SK-N-SH (cell line): Measurements from ENCODE around the gene TAS2R41. TPM values are rescaled to one million over a fixed set of nuclear protein-coding genes. Genes with fewer than 3 reads are reported as not detected.

ENCODE experiments used
- CTCF ChIA-PET: fragments of 300-600, 350-600 bp; formaldehyde crosslinking; extraction: SDS; loops from one replicate; lab custom pipeline; 2021; lab: Yijun Ruan, JAX
- POLR2A ChIA-PET: fragments of 350-600 bp; sonication (Branson Sonifier 250); formaldehyde crosslinking; extraction: SDS; loops from one replicate; lab custom pipeline; 2020; ENCODE audit warnings: antibody characterized with exemption, inconsistent platforms; lab: Yijun Ruan, JAX
- DNase-seq: peaks from one replicate; pipeline ENCODE4 v3.0.0; 2012
- H2AFZ ChIP-seq: fragments of 200-600 bp; sonication (generic); 2 replicates; pipeline ENCODE4 v1.8.1; 2016; ENCODE audit warnings: antibody characterized with exemption, mild to moderate bottlenecking, low read depth
- H3F3A ChIP-seq: fragments of 200-600 bp; sonication (generic); replicated peaks from 2 replicates; pipeline ENCODE3; 2016; ENCODE audit warnings: antibody characterized with exemption, mild to moderate bottlenecking; ENCODE audit not compliant: insufficient read depth
- H3K27ac ChIP-seq, 2 experiments: fragments of 200-500 bp in 1 of 2; fragments of 200-600 bp in 1 of 2; sonication (Bioruptor generic) in 1 of 2; sonication (generic), shearing (Covaris generic) in 1 of 2; 2 replicates each; pipeline versions ENCODE4 v1.5.1 to v1.6.1; 2014 to 2016; ENCODE audit warnings: low read depth in 2 of 2, inconsistent platforms in 1 of 2, low read length in 1 of 2, mild to moderate bottlenecking in 1 of 2, mixed read lengths in 1 of 2
- H3K27me3 ChIP-seq: fragments of 200-600 bp; sonication (generic), shearing (Covaris generic); 2 replicates; pipeline ENCODE4 v1.6.1; 2016; ENCODE audit warnings: mixed run types; ENCODE audit not compliant: insufficient read depth
- H3K36me3 ChIP-seq, 2 experiments: fragments of 200-500 bp in 1 of 2; fragments of 200-600 bp in 1 of 2; sonication (Bioruptor generic) in 1 of 2; sonication (generic) in 1 of 2; replicated peaks in 1 of 2; 2 replicates each; pipeline versions ENCODE3 to v1.5.1; 2014 to 2016; ENCODE audit warnings: low read length in 1 of 2, mild to moderate bottlenecking in 1 of 2; ENCODE audit not compliant: insufficient read depth in 2 of 2, control insufficient read depth in 1 of 2
- H3K4me1 ChIP-seq, 2 experiments: fragments of 200-500 bp in 1 of 2; fragments of 200-600 bp in 1 of 2; sonication (Bioruptor generic) in 1 of 2; sonication (generic), shearing (Covaris generic) in 1 of 2; 2 replicates each; pipeline versions ENCODE4 v1.5.1 to v1.6.1; 2014 to 2016; ENCODE audit warnings: low read depth in 1 of 2, low read length in 1 of 2, mixed run types in 1 of 2; ENCODE audit not compliant: insufficient read depth in 2 of 2, control insufficient read depth in 1 of 2
- H3K4me2 ChIP-seq: fragments of 200-600 bp; sonication (generic), shearing (Covaris generic); 2 replicates; pipeline ENCODE4 v1.6.1; 2017; ENCODE audit warnings: mixed run types
- H3K4me3 ChIP-seq, 2 experiments: fragments of 200-500 bp in 1 of 2; fragments of 200-600 bp in 1 of 2; sonication (Bioruptor generic) in 1 of 2; sonication (generic), shearing (Covaris generic) in 1 of 2; 2 replicates each; pipeline versions ENCODE4 v1.5.1 to v1.8.1; 2014 to 2016; ENCODE audit warnings: low read depth in 2 of 2, inconsistent platforms in 1 of 2, low read length in 1 of 2, mild to moderate bottlenecking in 1 of 2, mixed read lengths in 1 of 2, moderate library complexity in 1 of 2
- H3K79me2 ChIP-seq: fragments of 200-600 bp; sonication (generic); 2 replicates; pipeline ENCODE4 v1.8.1; 2017; ENCODE audit warnings: mild to moderate bottlenecking; ENCODE audit not compliant: insufficient read depth
- H3K9ac ChIP-seq: fragments of 200-600 bp; sonication (generic); 2 replicates; pipeline ENCODE4 v1.6.1; 2017; ENCODE audit warnings: mixed run types
- H3K9me2 ChIP-seq: fragments of 200-600 bp; sonication (generic); 2 replicates; pipeline ENCODE4 v1.6.1; 2017; ENCODE audit warnings: mixed run types
- H3K9me3 ChIP-seq: fragments of 200-600 bp; sonication (generic); 2 replicates; pipeline ENCODE4 v1.6.1; 2017; ENCODE audit warnings: mixed run types, mild to moderate bottlenecking, moderate library complexity
- H4K20me1 ChIP-seq: fragments of 200-600 bp; sonication (generic); 2 replicates; pipeline ENCODE4 v1.6.1; 2017; ENCODE audit warnings: mild to moderate bottlenecking, mixed run types; ENCODE audit not compliant: insufficient read depth
- CHD2 ChIP-seq: fragments of 150-350 bp; IDR thresholded peaks from 2 replicates; pipeline ENCODE4 v1.6.1; 2018; ENCODE audit warnings: low read length; ENCODE audit not compliant: partially characterized antibody
- ELF1 ChIP-seq: IDR thresholded peaks from 2 replicates; pipeline ENCODE4 v1.4.0; 2012
- EP300 ChIP-seq, 2 experiments: IDR thresholded peaks; 2 replicates each; pipeline versions ENCODE4 v1.4.0 to v1.6.1; 2012; ENCODE audit warnings: borderline replicate concordance in 1 of 2, low read depth in 1 of 2, low read length in 1 of 2
- EZH2phosphoT487 ChIP-seq: fragments of 200-600 bp; sonication (generic); IDR thresholded peaks from 2 replicates; pipeline ENCODE4 v1.6.1; 2017; ENCODE audit warnings: low read depth, mixed run types, mild to moderate bottlenecking, antibody characterized with exemption, moderate library complexity, borderline replicate concordance
- FOSL2 ChIP-seq: IDR thresholded peaks from 2 replicates; pipeline ENCODE4 v1.4.0; 2012; ENCODE audit warnings: low read depth, mild to moderate bottlenecking, moderate library complexity, borderline replicate concordance
- FOXM1 ChIP-seq: IDR thresholded peaks from 2 replicates; pipeline ENCODE4 v1.4.0; 2012; ENCODE audit warnings: low read depth, mild to moderate bottlenecking
- GATA2 ChIP-seq: sonication (generic); formaldehyde crosslinking; IDR thresholded peaks from 2 replicates; pipeline ENCODE4 v1.5.0; 2020; ENCODE audit warnings: mild to moderate bottlenecking, missing genetic modification reagents
- MXI1 ChIP-seq: IDR thresholded peaks from 2 replicates; pipeline ENCODE4 v1.6.1; 2012; ENCODE audit warnings: mild to moderate bottlenecking, low read depth, low read length, improper control_type of control experiment
- NFIC ChIP-seq: IDR thresholded peaks from 2 replicates; pipeline ENCODE4 v1.4.0; 2012; ENCODE audit warnings: borderline replicate concordance
- RCOR1 ChIP-seq: fragments of 150-350 bp; IDR thresholded peaks from 2 replicates; pipeline ENCODE4 v1.6.1; 2017; ENCODE audit warnings: antibody characterized with exemption, low read length
- RFX5 ChIP-seq: IDR thresholded peaks from 2 replicates; pipeline ENCODE4 v1.6.1; 2012; ENCODE audit warnings: mild to moderate bottlenecking, improper control_type of control experiment, low read length
- SMC3 ChIP-seq: IDR thresholded peaks from 2 replicates; pipeline ENCODE4 v1.6.1; 2012; ENCODE audit warnings: low read depth, low read length, improper control_type of control experiment
- TAF1 ChIP-seq: IDR thresholded peaks from 2 replicates; pipeline ENCODE4 v1.6.1; 2012; ENCODE audit warnings: low read depth, mild to moderate bottlenecking, low read length, moderate library complexity, borderline replicate concordance
- TCF12 ChIP-seq: IDR thresholded peaks from 2 replicates; pipeline ENCODE4 v1.4.0; 2012
- WGBS: methylation state at CpG from one replicate; pipeline ENCODE4 v1.1.6; 2017; ENCODE audit warnings: low lambda C conversion rate; 5-methylcytosine and 5-hydroxymethylcytosine counted together
- polyA plus RNA-seq, 3 experiments: library from polyadenylated mRNA; depleted of rRNA; stranded (reverse); fragments of >200 nt; gene quantifications; 2 replicates each; pipeline ENCODE4 v1.2.3, GENCODE V29; 2012
- TF ChIP-seq, protein P1 (sequence below): IDR thresholded peaks from 2 replicates; pipeline ENCODE4 v1.4.0; 2012; ENCODE audit warnings: low read depth
- TF ChIP-seq, protein P2 (sequence below): fragments of 200-600 bp; sonication (generic); IDR thresholded peaks from 2 replicates; pipeline ENCODE4 v1.6.1; 2017; ENCODE audit warnings: antibody characterized with exemption, mild to moderate bottlenecking, moderate library complexity
- TF ChIP-seq, protein P3 (sequence below): IDR thresholded peaks from 2 replicates; pipeline ENCODE4 v1.4.0; 2012; ENCODE audit warnings: low read depth, borderline replicate concordance

The TAS2R41 gene
- polyA plus RNA-seq, 1 of the 3 experiments (the other 2 are of a cell fraction) = not detected

DNA sequence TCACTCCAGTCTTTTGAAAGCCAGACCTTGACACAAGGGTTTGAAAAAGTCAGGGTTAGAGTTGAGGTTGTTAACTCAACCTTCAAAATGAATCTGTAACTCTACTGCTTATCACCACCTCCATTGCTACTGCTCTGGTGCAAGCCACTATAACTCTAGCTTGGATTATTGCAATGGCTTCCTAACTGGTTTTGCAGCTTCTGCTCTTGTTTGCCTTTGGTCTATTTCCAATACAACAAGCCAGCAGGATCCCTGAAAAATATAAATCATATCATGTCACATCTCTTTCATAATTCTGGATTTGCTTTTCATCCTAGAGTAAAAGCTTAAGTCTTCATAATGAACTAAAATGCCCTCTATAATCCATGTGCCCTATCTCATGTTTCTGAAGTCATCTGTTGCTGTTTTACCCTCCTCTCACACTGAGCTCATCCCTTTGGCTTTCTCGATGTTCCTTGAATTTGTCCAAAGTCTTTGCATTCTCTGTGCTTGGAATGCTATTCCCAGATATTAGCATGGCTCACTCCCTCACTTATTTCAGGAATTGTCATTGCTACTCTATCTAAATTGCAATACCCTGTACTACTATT lies 23.5 kb upstream of the TAS2R41 start:
- peaks cover 67% of the 10 kb centered on the region for H3F3A ChIP-seq
- H3K27ac ChIP-seq = peak overlapping the region in 1 of 2 experiments; percentile 92; a peak in 3 of 4 replicates
- H3K4me3 ChIP-seq = no peak overlapping the region
- peak overlapping the region; percentile 14; the same call in 1 of the 2 replicates for H3K4me2 ChIP-seq
- ChIA-PET CTCF (interaction anchor here (0.6 to 1.7 kb wide), 4 partner anchors 21 to 1068 kb away, joined by 3 to 4 read pairs (median 4); no protein-coding TSS in a partner anchor), POLR2A (no interaction called here)
- no peaks in the 10 kb centered on the region for H3K9me3 ChIP-seq
- no peaks in the 10 kb centered on the region for H3K36me3 ChIP-seq
- no peaks in the 10 kb centered on the region for H3K27me3 ChIP-seq
- no peaks in the 10 kb centered on the region for H3K79me2 ChIP-seq
- 0% methylated on average over 1 of the region's 1 CpG for WGBS
- H3K9ac ChIP-seq = no peak overlapping the region
- H2AFZ ChIP-seq = peak overlapping the region; percentile 53; the same call in 1 of the 2 replicates
- H3K4me1 ChIP-seq = peaks cover 0 to 48% of the 10 kb centered on the region in 2 experiments; a peak in 3 of 4 replicates
- no peak for DNase-seq
- no peaks in the 10 kb centered on the region for H3K9me2 ChIP-seq
- no peaks in the 10 kb centered on the region for H4K20me1 ChIP-seq
- TF ChIP-seq FOSL2 (peak; percentile 20; the same call in 1 of the 2 replicates), TCF12 (peak; percentile 51), CHD2 (no peak), NFIC (peak; percentile 20; the same call in 1 of the 2 replicates)
- TF ChIP-seq, protein P1, sequence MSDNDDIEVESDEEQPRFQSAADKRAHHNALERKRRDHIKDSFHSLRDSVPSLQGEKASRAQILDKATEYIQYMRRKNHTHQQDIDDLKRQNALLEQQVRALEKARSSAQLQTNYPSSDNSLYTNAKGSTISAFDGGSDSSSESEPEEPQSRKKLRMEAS = peak; percentile 49; the same call in 1 of the 2 replicates
- TF ChIP-seq, all 33 proteins: peak for 4

- peaks cover 68% of the 10 kb centered on the region for H3F3A ChIP-seq
- CTCF ChIA-PET = no interaction called here
- peak overlapping the region; percentile 44 for H2AFZ ChIP-seq
- peak overlapping the region; percentile 61 for H3K4me2 ChIP-seq
- H3K27ac ChIP-seq = peak overlapping the region in 1 of 2 experiments; percentile 92; a peak in 2 of 4 replicates
- H3K36me3 ChIP-seq = no peaks in the 10 kb centered on the region
- H3K4me1 ChIP-seq = peaks cover 0 to 48% of the 10 kb centered on the region in 2 experiments; a peak in 3 of 4 replicates
- WGBS = 29% methylated on average over 2 of the region's 2 CpGs
- POLR2A ChIA-PET = no interaction called here
- H4K20me1 ChIP-seq = no peaks in the 10 kb centered on the region
- H3K4me3 ChIP-seq = no peak overlapping the region
- no peak for DNase-seq
- H3K9me2 ChIP-seq = no peaks in the 10 kb centered on the region
- no peaks in the 10 kb centered on the region for H3K27me3 ChIP-seq
- peak overlapping the region; percentile 64; the same call in 1 of the 2 replicates for H3K9ac ChIP-seq
- no peaks in the 10 kb centered on the region for H3K79me2 ChIP-seq
- no peak for TF ChIP-seq RFX5
- TF ChIP-seq, protein P2, sequence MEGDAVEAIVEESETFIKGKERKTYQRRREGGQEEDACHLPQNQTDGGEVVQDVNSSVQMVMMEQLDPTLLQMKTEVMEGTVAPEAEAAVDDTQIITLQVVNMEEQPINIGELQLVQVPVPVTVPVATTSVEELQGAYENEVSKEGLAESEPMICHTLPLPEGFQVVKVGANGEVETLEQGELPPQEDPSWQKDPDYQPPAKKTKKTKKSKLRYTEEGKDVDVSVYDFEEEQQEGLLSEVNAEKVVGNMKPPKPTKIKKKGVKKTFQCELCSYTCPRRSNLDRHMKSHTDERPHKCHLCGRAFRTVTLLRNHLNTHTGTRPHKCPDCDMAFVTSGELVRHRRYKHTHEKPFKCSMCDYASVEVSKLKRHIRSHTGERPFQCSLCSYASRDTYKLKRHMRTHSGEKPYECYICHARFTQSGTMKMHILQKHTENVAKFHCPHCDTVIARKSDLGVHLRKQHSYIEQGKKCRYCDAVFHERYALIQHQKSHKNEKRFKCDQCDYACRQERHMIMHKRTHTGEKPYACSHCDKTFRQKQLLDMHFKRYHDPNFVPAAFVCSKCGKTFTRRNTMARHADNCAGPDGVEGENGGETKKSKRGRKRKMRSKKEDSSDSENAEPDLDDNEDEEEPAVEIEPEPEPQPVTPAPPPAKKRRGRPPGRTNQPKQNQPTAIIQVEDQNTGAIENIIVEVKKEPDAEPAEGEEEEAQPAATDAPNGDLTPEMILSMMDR = no peak
- no peak for TF ChIP-seq MXI1
- no peak for TF ChIP-seq SMC3
- no peak for TF ChIP-seq ELF1
- TF ChIP-seq, protein P1 = no peak
- no peak for TF ChIP-seq TAF1
- no peak for TF ChIP-seq FOXM1
- no peak for TF ChIP-seq TCF12
- TF ChIP-seq EP300 (IDR thresholded peaks at IDR 0.05; ENCODE audit: borderline replicate concordance in 1 of 2, low read depth in 1 of 2, low read length in 1 of 2) = no peak
- no peak for TF ChIP-seq RCOR1
- no peak for TF ChIP-seq EZH2phosphoT487
- TF ChIP-seq, protein P3, sequence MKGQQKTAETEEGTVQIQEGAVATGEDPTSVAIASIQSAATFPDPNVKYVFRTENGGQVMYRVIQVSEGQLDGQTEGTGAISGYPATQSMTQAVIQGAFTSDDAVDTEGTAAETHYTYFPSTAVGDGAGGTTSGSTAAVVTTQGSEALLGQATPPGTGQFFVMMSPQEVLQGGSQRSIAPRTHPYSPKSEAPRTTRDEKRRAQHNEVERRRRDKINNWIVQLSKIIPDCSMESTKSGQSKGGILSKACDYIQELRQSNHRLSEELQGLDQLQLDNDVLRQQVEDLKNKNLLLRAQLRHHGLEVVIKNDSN = no peak
- TF ChIP-seq GATA2 (CRISPR knock-in tag) = no peak
- H3K9me3 ChIP-seq = no peaks in the 10 kb centered on the region
Measured at GRCh38 chr7:143455491-143455890, 22.2 kb upstream of the TAS2R41 start.
